GM12892 (cell line): ENCODE measurements around the gene PAH.

Experiments
- POLR2A ChIP-seq: IDR thresholded peaks from 2 replicates; pipeline ENCODE4 v1.6.1; 2011; ENCODE audit warnings: low read depth, low read length, control low read depth
- TAF1 ChIP-seq: IDR thresholded peaks from 2 replicates; pipeline ENCODE4 v1.6.1; 2011; ENCODE audit warnings: low read depth, mild to moderate bottlenecking, control low read depth, low read length, borderline replicate concordance

DNA sequence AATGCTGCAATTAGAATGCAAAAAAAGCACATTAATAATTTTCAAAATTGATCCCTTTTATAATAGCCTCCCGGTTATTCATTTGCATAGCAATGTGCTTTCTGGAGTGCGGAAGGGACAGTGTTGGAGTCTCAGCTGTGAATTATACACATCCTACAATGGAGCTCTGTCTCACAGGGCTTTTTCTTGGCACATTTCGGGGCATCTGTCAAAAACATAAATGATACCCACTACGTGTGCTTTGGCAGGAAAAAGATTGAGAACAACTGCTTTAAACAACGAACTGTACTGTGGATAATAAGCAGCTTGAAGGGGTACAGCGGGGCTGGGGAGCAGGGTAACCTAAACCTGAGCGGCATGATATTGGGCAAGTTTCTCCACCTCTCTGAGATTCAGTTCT is 123.1 kb downstream of the PAH start:
- no peak for TF ChIP-seq POLR2A
- TF ChIP-seq TAF1: no peak
